AG04450 (cell line): ENCODE results near the gene CLCN1. TPM values are rescaled to one million over a fixed set of nuclear protein-coding genes. Genes with fewer than 3 reads are reported as not detected.

Experiments
- CTCF ChIA-PET: fragments of 300-600, 350-600 bp; formaldehyde crosslinking; extraction: SDS; loops from one replicate; lab custom pipeline; 2022; ENCODE audit warnings: antibody characterized with exemption, inconsistent platforms; lab: Charles Lee
- POLR2A ChIA-PET: fragments of 350-600 bp; formaldehyde crosslinking; extraction: SDS; loops from one replicate; lab custom pipeline; 2021; ENCODE audit warnings: antibody characterized with exemption, inconsistent platforms; lab: Yijun Ruan, JAX
- DNase-seq: peaks from one replicate; pipeline ENCODE4 v3.0.0-alpha.2; 2011; ENCODE audit warnings: low read depth, low spot score
- H3K27ac ChIP-seq: one replicate; pipeline ENCODE4 v1.5.1; 2012; ENCODE audit warnings: low read depth, low read length, control low read depth
- H3K27me3 ChIP-seq: one replicate; pipeline ENCODE4 v1.6.0; 2012; ENCODE audit warnings: low read length; ENCODE audit not compliant: control insufficient read depth, insufficient read depth
- H3K4me3 ChIP-seq: 2 replicates; pipeline ENCODE4 v1.5.1; 2011; ENCODE audit warnings: mild to moderate bottlenecking, low read depth, low read length, control low read depth
- H3K9me3 ChIP-seq: 2 replicates; pipeline ENCODE4 v1.5.1; 2012; ENCODE audit warnings: low read length; ENCODE audit not compliant: control insufficient read depth, insufficient read depth
- polyA plus RNA-seq: library from polyadenylated mRNA; depleted of rRNA; stranded (reverse); fragments of >200 nt; gene quantifications from 2 replicates; pipeline ENCODE4 v1.2.3, GENCODE V29; 2011
- TF ChIP-seq, protein P1 (sequence below): IDR thresholded peaks from 2 replicates; pipeline ENCODE4 v1.5.1; 2011; ENCODE audit warnings: low read depth, low read length, control low read depth, inconsistent platforms

CLCN1 gene
- polyA plus RNA-seq, 1 experiment, result not detected

GRCh38 chr7:143372070-143372469 lies 56.2 kb downstream of the CLCN1 start:
- CTCF ChIA-PET, result interaction anchor here (0.7 to 6.8 kb wide), 3 partner anchors 7 to 132 kb away, joined by 4 to 48 read pairs (median 43); no protein-coding TSS in a partner anchor
- TF ChIP-seq, protein P1, sequence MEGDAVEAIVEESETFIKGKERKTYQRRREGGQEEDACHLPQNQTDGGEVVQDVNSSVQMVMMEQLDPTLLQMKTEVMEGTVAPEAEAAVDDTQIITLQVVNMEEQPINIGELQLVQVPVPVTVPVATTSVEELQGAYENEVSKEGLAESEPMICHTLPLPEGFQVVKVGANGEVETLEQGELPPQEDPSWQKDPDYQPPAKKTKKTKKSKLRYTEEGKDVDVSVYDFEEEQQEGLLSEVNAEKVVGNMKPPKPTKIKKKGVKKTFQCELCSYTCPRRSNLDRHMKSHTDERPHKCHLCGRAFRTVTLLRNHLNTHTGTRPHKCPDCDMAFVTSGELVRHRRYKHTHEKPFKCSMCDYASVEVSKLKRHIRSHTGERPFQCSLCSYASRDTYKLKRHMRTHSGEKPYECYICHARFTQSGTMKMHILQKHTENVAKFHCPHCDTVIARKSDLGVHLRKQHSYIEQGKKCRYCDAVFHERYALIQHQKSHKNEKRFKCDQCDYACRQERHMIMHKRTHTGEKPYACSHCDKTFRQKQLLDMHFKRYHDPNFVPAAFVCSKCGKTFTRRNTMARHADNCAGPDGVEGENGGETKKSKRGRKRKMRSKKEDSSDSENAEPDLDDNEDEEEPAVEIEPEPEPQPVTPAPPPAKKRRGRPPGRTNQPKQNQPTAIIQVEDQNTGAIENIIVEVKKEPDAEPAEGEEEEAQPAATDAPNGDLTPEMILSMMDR, result no peak
- no peaks in the 10 kb centered on the region for H3K9me3 ChIP-seq
- no peak overlapping the region for H3K4me3 ChIP-seq
- no peak for DNase-seq
- POLR2A ChIA-PET, result interaction anchor here (0.6 kb wide), 2 partner anchors 18 to 20 kb away, joined by 3 read pairs; no protein-coding TSS in a partner anchor
- H3K27ac ChIP-seq, result no peak overlapping the region
- no peaks in the 10 kb centered on the region for H3K27me3 ChIP-seq

- TF ChIP-seq, protein P1, result 0 out of 2 replicates have a peak, but pooled peaks have one; percentile 14
- DNase-seq, result no peak
- H3K27me3 ChIP-seq, result no peaks in the 10 kb centered on the region
- CTCF ChIA-PET, result interaction anchor here (6.8 kb wide), 1 partner anchor 133 kb away, joined by 43 read pairs; no protein-coding TSS in a partner anchor
- POLR2A ChIA-PET, result no interaction called here
- no peak overlapping the region for H3K27ac ChIP-seq
- H3K4me3 ChIP-seq, result no peak overlapping the region
- H3K9me3 ChIP-seq, result no peaks in the 10 kb centered on the region
Measured at GRCh38 chr7:143373255-143373794, 57.4 kb downstream of the CLCN1 start.

GRCh38 chr7:143374561-143374960 lies 58.6 kb downstream of the CLCN1 start:
- ChIA-PET POLR2A (no interaction called here), CTCF (interaction anchor here (6.8 kb wide), 1 partner anchor 134 kb away, joined by 43 read pairs; no protein-coding TSS in a partner anchor)
- TF ChIP-seq, protein P1, result no peak
- no peaks in the 10 kb centered on the region for H3K9me3 ChIP-seq
- no peak for DNase-seq
- no peak overlapping the region for H3K27ac ChIP-seq
- H3K4me3 ChIP-seq, result no peak overlapping the region
- no peaks in the 10 kb centered on the region for H3K27me3 ChIP-seq

DNA sequence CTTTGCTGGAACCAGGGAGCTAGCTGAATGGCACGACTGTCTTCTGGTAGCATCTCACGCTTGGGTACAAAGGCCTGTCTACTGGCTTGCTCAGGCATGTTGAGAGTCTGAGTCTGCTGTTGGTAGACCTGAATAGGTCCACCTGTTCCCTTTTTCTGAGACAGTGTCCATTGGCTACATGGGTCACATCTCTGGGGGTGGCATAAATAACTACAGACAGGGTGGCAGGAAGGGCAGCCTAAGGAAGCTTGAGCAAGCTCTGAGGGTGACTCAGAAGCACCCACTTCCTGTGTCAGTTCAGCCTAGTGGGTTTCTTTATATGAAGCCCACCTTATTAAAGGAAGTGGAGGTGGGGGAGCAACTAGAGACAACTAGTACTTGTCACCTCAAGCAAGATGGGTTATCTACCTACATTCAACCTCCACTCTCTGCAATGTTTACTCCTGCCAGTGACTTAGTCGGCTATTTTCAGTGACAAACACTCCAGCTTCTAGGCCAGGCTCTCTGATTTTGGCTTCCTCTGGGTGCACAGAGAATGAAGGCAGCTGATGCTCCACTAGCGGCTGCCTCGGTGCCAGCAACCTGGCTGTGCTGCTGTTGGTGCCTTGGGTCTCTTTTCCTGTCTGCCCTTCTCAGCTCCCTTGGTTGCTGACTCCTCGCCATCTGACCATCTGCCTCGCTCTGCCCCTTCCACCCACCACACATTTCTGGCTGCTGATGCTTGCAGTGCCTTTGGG lies 59.6 kb downstream of the CLCN1 start:
- ChIA-PET POLR2A (no interaction called here), CTCF (interaction anchor here (0.5 to 2.0 kb wide), 3 partner anchors 41 to 135 kb away, joined by 5 to 6 read pairs (median 5); no protein-coding TSS in a partner anchor)
- Histone ChIP-seq H3K4me3 (no peak overlapping the region), H3K27me3 (no peaks in the 10 kb centered on the region), H3K27ac (no peak overlapping the region), H3K9me3 (no peaks in the 10 kb centered on the region; the same call in 1 of the 2 replicates)
- TF ChIP-seq, protein P1, result no peak
- no peak for DNase-seq

DNA sequence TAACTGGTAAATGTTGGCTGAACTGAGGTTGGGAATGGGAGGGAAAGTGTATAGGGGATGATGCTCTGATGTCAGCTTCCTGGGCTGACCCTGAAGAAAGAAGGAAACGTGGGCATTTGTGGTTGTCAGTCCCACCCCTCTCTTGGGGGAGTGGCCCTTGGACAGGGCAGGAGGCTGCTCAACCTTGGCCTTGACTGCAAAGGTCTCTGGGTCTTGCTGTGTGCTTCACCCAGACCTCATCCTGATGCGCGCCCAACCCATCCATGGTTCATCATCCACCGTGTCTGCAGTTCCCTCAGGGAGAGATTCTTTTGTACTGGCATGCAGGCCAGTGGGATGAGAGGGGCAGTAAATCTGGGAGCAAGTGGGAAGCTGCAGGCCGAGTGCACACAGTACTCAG lies 60.5 kb downstream of the CLCN1 start:
- TF ChIP-seq, protein P1, result no peak
- CTCF ChIA-PET, result interaction anchor here (1.5 to 2.0 kb wide), 2 partner anchors 41 to 136 kb away, joined by 5 read pairs; no protein-coding TSS in a partner anchor

More for the DNA sequence above, 60.5 kb downstream of the CLCN1 start:
- Histone ChIP-seq H3K27ac (no peak overlapping the region), H3K27me3 (no peaks in the 10 kb centered on the region), H3K9me3 (no peaks in the 10 kb centered on the region; the same call in 1 of the 2 replicates), H3K4me3 (no peak overlapping the region)
- POLR2A ChIA-PET, result no interaction called here
- DNase-seq, result no peak
